DND-41 (cell line): ENCODE data around the gene RNPEP.
"Not testable (repeated sequence)": the region's sequence is repeated elsewhere in the genome, so short reads cannot be mapped to it uniquely, and the experiment has no call there.

Experiments used
- ATAC-seq: fragments of 200-7000 bp; cut with Tn5 transposase; 3 replicates; pipeline ENCODE4 v1.9.1; 2021; ENCODE audit warnings: low read depth; ENCODE audit not compliant: insufficient read depth
- DNase-seq: peaks from one replicate; pipeline ENCODE4 v3.0.0-alpha.2; 2020
- H2AFZ ChIP-seq: 2 replicates; pipeline ENCODE4 v1.6.0; 2012; ENCODE audit warnings: low read depth, low read length
- H3K27ac ChIP-seq: 2 replicates; pipeline ENCODE4 v1.5.1; 2012; ENCODE audit warnings: low read length, inconsistent platforms
- H3K27me3 ChIP-seq: fragments of 200-600 bp; sonication (generic); 2 replicates; pipeline ENCODE4 v1.6.0; 2012; ENCODE audit warnings: low read length, mild to moderate bottlenecking, inconsistent platforms; ENCODE audit not compliant: insufficient read depth, poor library complexity
- H3K36me3 ChIP-seq: 2 replicates; pipeline ENCODE4 v1.5.1; 2012; ENCODE audit warnings: low read length, inconsistent platforms; ENCODE audit not compliant: insufficient read depth
- H3K4me1 ChIP-seq: 2 replicates; pipeline ENCODE4 v1.5.1; 2012; ENCODE audit warnings: mild to moderate bottlenecking, low read length; ENCODE audit not compliant: insufficient read depth
- H3K4me2 ChIP-seq: 2 replicates; pipeline ENCODE4 v1.6.0; 2012; ENCODE audit warnings: mild to moderate bottlenecking, moderate library complexity, low read length, inconsistent platforms; ENCODE audit not compliant: insufficient read depth
- H3K4me3 ChIP-seq, 2 experiments: fragments of 200-600 bp in 1 of 2; shearing (Covaris generic) in 1 of 2; 2 replicates each; pipeline ENCODE4 v1.5.1; 2012 to 2016; ENCODE audit warnings: inconsistent platforms in 2 of 2, low read length in 2 of 2, mild to moderate bottlenecking in 2 of 2, low read depth in 1 of 2, moderate library complexity in 1 of 2
- H3K79me2 ChIP-seq: 2 replicates; pipeline ENCODE4 v1.6.0; 2012; ENCODE audit warnings: low read length, inconsistent platforms; ENCODE audit not compliant: insufficient read depth
- H3K9ac ChIP-seq: 2 replicates; pipeline ENCODE4 v1.6.0; 2012; ENCODE audit warnings: low read depth, mild to moderate bottlenecking, inconsistent platforms, low read length, moderate library complexity
- H3K9me3 ChIP-seq: 2 replicates; pipeline ENCODE4 v1.5.1; 2012; ENCODE audit warnings: low read length, moderate library complexity, mild to moderate bottlenecking, inconsistent platforms; ENCODE audit not compliant: insufficient read depth, severe bottlenecking
- H4K20me1 ChIP-seq: 2 replicates; pipeline ENCODE4 v1.6.0; 2012; ENCODE audit warnings: low read length; ENCODE audit not compliant: insufficient read depth
- EZH2 ChIP-seq: IDR thresholded peaks from 3 replicates; pipeline ENCODE4 v1.6.1; 2012; ENCODE audit warnings: borderline replicate concordance, low read depth, mild to moderate bottlenecking, moderate library complexity, low read length, inconsistent platforms; ENCODE audit not compliant: severe bottlenecking
- TF ChIP-seq, protein P1 (sequence below): IDR thresholded peaks from 2 replicates; pipeline ENCODE4 v1.5.1; 2012; ENCODE audit warnings: borderline replicate concordance, low read length, moderate library complexity, mild to moderate bottlenecking; ENCODE audit not compliant: poor library complexity, severe bottlenecking; ENCODE audit errors: extremely low read depth

Gene RNPEP

DNA sequence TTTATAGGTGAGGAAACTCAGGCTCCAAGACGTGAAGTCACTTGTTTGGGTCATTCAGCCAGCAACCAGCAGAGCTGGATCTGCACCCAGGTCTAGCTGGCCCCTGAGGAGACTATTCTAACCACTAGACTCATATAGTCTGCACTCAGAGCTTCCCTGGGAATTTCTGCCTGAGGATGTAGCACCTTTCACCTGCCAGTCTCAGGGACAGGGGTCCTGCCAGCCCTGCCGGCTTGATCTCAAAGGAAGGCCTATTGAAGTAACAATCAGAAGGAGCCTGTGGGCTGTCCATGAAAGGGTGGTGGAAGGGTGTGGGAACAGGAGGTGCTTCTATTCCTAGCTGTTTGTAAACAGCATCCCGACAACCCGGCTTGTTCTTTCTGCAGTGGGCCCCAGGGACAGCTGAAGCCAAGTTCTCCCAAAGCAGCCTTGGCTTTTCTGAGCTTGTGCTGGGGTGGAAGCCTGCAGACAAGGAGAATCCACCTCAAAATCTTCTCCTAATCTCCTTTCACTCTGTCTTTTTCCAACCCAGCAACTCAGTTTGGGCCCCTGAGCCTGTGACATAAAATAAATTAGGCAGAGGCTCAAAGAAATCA, 43.9 kb upstream of the RNPEP start:
- H3K36me3 ChIP-seq: no peaks in the 10 kb centered on the region
- H3K79me2 ChIP-seq: no peaks in the 10 kb centered on the region
- no peak for ATAC-seq
- no peak for DNase-seq
- H3K4me2 ChIP-seq: no peak overlapping the region
- H3K4me1 ChIP-seq: no peaks in the 10 kb centered on the region
- H3K27ac ChIP-seq: no peak overlapping the region
- TF ChIP-seq, protein P1, sequence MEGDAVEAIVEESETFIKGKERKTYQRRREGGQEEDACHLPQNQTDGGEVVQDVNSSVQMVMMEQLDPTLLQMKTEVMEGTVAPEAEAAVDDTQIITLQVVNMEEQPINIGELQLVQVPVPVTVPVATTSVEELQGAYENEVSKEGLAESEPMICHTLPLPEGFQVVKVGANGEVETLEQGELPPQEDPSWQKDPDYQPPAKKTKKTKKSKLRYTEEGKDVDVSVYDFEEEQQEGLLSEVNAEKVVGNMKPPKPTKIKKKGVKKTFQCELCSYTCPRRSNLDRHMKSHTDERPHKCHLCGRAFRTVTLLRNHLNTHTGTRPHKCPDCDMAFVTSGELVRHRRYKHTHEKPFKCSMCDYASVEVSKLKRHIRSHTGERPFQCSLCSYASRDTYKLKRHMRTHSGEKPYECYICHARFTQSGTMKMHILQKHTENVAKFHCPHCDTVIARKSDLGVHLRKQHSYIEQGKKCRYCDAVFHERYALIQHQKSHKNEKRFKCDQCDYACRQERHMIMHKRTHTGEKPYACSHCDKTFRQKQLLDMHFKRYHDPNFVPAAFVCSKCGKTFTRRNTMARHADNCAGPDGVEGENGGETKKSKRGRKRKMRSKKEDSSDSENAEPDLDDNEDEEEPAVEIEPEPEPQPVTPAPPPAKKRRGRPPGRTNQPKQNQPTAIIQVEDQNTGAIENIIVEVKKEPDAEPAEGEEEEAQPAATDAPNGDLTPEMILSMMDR: no peak
- no peak overlapping the region for H3K9ac ChIP-seq
- peaks cover 8% of the 10 kb centered on the region for H3K27me3 ChIP-seq
- no peaks in the 10 kb centered on the region for H4K20me1 ChIP-seq
- H2AFZ ChIP-seq: no peak overlapping the region
- no peak overlapping the region for H3K4me3 ChIP-seq
- no peaks in the 10 kb centered on the region for H3K9me3 ChIP-seq

- no peaks in the 10 kb centered on the region for H3K4me1 ChIP-seq
- no peaks in the 10 kb centered on the region for H3K36me3 ChIP-seq
- no peak overlapping the region for H3K4me2 ChIP-seq
- H2AFZ ChIP-seq: no peak overlapping the region
- ATAC-seq (no peak), DNase-seq (no peak)
- H3K27ac ChIP-seq: no peak overlapping the region
- TF ChIP-seq, protein P1: no peak
- no peak for TF ChIP-seq EZH2
- H3K79me2 ChIP-seq: no peaks in the 10 kb centered on the region
- H3K9me3 ChIP-seq: no peaks in the 10 kb centered on the region
- peaks cover 9% of the 10 kb centered on the region for H3K27me3 ChIP-seq
- H4K20me1 ChIP-seq: 0 out of 2 replicates have a peak, but pooled peaks cover 4% of the 10 kb centered on the region
- H3K4me3 ChIP-seq: no peak overlapping the region
- no peak overlapping the region for H3K9ac ChIP-seq
Measured at GRCh38 chr1:201939148-201939547, 43.3 kb upstream of the RNPEP start.

DNA sequence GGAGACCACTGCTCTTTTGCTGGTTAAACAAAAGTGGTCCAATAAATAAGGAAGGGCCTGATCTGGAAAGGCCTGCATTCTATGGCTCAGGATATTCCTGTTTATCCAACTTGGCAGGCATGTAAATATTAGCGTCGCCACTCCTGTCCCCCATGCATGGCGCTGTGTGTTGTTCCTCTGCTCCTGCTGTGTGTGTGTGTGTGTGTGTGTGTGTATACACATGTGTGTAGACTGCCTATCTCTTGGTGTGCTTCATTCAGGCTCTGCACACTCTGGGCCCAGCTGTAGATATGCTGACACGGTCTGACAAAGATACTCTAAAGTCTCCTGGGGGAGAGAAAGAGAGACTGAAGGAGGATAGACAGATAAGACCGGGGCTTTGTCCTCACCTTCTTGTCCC, 42.9 kb upstream of the RNPEP start:
- Histone ChIP-seq H2AFZ (no peak overlapping the region), H3K27me3 (peaks cover 7% of the 10 kb centered on the region), H3K4me1 (no peaks in the 10 kb centered on the region), H3K27ac (no peak overlapping the region), H4K20me1 (0 out of 2 replicates have a peak, but pooled peaks cover 5% of the 10 kb centered on the region), H3K9ac (no peak overlapping the region), H3K9me3 (no peaks in the 10 kb centered on the region), H3K79me2 (no peaks in the 10 kb centered on the region), H3K4me3 (no peak overlapping the region), H3K36me3 (no peaks in the 10 kb centered on the region), H3K4me2 (no peak overlapping the region)
- DNase-seq (no peak), ATAC-seq (no peak)
- TF ChIP-seq, protein P1: no peak
- TF ChIP-seq EZH2: no peak

- not testable (repeated sequence) for H2AFZ ChIP-seq, H3K4me1 ChIP-seq, H3K4me3 ChIP-seq, H3K36me3 ChIP-seq, DNase-seq, H3K27me3 ChIP-seq, H4K20me1 ChIP-seq, H3K27ac ChIP-seq, H3K4me2 ChIP-seq, ATAC-seq, H3K79me2 ChIP-seq, H3K9me3 ChIP-seq, H3K9ac ChIP-seq
Measured at GRCh38 chr1:201940316-201940715, 42.1 kb upstream of the RNPEP start.
